ENCODE measurements around the gene ZSCAN30.
A peak's percentile ranks its signal among the peaks of the same experiment; 100 is the strongest.
"Not testable (repeated sequence)": the region's sequence is repeated elsewhere in the genome, so short reads cannot be mapped to it uniquely, and the experiment has no call there.

The ZSCAN30 gene

GRCh38 chr18:35241448-35241804 is 48.6 kb downstream of the ZSCAN30 start:
- DNase-seq (ENCODE audit: low read depth) = no peak
- H3K4me3 ChIP-seq (ENCODE audit: low read depth, low read length) = peak overlapping the region; percentile 77

- H3K4me3 ChIP-seq (ENCODE audit: low read depth, low read length) = peak within 1 kb of the TSS; percentile 77
- peak; percentile 85 for DNase-seq (ENCODE audit: low read depth)
These were observed 49.2 kb downstream of the ZSCAN30 start, which contains the start of gene ZNF397 for GRCh38 chr18:35240664-35241447. ZNF397 (plus strand) TSS chr18:35241034; CDS start chr18:35242471, 1,437 bp downstream.

- no peak for DNase-seq (ENCODE audit: low read depth)
- H3K4me3 ChIP-seq (ENCODE audit: low read depth, low read length) = no peak overlapping the region
These were observed 50.7 kb downstream of the ZSCAN30 start for GRCh38 chr18:35239314-35239713.

GRCh38 chr18:35236571-35237363 is 53.3 kb downstream of the ZSCAN30 start:
- H3K4me3 ChIP-seq (ENCODE audit: low read depth, low read length) = no peak overlapping the region
- DNase-seq (ENCODE audit: low read depth) = no peak

GRCh38 chr18:35231052-35231451 is 59.0 kb downstream of the ZSCAN30 start:
- H3K4me3 ChIP-seq (ENCODE audit: low read depth, low read length) = peak overlapping the region; percentile 13
- DNase-seq (ENCODE audit: low read depth) = peak; percentile 16

- no peak overlapping the region for H3K4me3 ChIP-seq (ENCODE audit: low read depth, low read length)
- DNase-seq (ENCODE audit: low read depth) = no peak
These were observed 62.8 kb downstream of the ZSCAN30 start for GRCh38 chr18:35227254-35227653.

GRCh38 chr18:35223797-35224196 is 66.2 kb downstream of the ZSCAN30 start:
- DNase-seq (ENCODE audit: low read depth) = no peak
- H3K4me3 ChIP-seq (ENCODE audit: low read depth, low read length) = no peak overlapping the region

GRCh38 chr18:35220424-35220823 is 69.6 kb downstream of the ZSCAN30 start:
- no peak overlapping the region for H3K4me3 ChIP-seq (ENCODE audit: low read depth, low read length)
- DNase-seq (ENCODE audit: low read depth) = no peak

- not testable (repeated sequence) for DNase-seq (ENCODE audit: low read depth); H3K4me3 ChIP-seq (ENCODE audit: low read depth, low read length)
These were observed 70.7 kb downstream of the ZSCAN30 start for GRCh38 chr18:35219331-35219730.

- DNase-seq (ENCODE audit: low read depth); H3K4me3 ChIP-seq (ENCODE audit: low read depth, low read length): not testable (repeated sequence)
These were observed 73.4 kb downstream of the ZSCAN30 start for GRCh38 chr18:35216611-35217010.

- no peak for DNase-seq (ENCODE audit: low read depth)
- no peak overlapping the region for H3K4me3 ChIP-seq (ENCODE audit: low read depth, low read length)
These were observed 75.0 kb downstream of the ZSCAN30 start for GRCh38 chr18:35215026-35215425.

GRCh38 chr18:35205746-35206458 is 84.1 kb downstream of the ZSCAN30 start:
- not testable (repeated sequence) for DNase-seq (ENCODE audit: low read depth); H3K4me3 ChIP-seq (ENCODE audit: low read depth, low read length)

GRCh38 chr18:35205199-35205712 is 84.8 kb downstream of the ZSCAN30 start:
- no peak overlapping the region for H3K4me3 ChIP-seq (ENCODE audit: low read depth, low read length)
- no peak for DNase-seq (ENCODE audit: low read depth)

- no peak for DNase-seq (ENCODE audit: low read depth)
These were observed 87.0 kb downstream of the ZSCAN30 start for GRCh38 chr18:35203067-35203466.

GRCh38 chr18:35201256-35201931 is 88.6 kb downstream of the ZSCAN30 start:
- no peak for DNase-seq (ENCODE audit: low read depth)
- no peak overlapping the region for H3K4me3 ChIP-seq (ENCODE audit: low read depth, low read length)

More at GRCh38 chr18:35203067-35203466, 87.0 kb downstream of the ZSCAN30 start:
- no peak overlapping the region for H3K4me3 ChIP-seq (ENCODE audit: low read depth, low read length)
